ENCODE results near the gene RNF151. TPM values are rescaled to one million over a fixed set of nuclear protein-coding genes. Genes with fewer than 3 reads are reported as not detected.

RNF151 gene
- total RNA-seq, 1 experiment from 2014 or later = 0.28 TPM

GRCh38 chr16:1933097-1933661 is 33.5 kb upstream of the RNF151 start:
- no peaks in the 10 kb centered on the region for H3K27me3 ChIP-seq (ENCODE audit: insufficient read depth, low read length)
- no peaks in the 10 kb centered on the region for H3K79me2 ChIP-seq (ENCODE audit: insufficient read depth, low read length)
- H3K14ac ChIP-seq (ENCODE audit: insufficient read depth, low read length) = no peak overlapping the region; the same call in 1 of the 2 replicates
- no peak overlapping the region for H3K9ac ChIP-seq (ENCODE audit: extremely low read depth, insufficient read length, low read length)
- H4K5ac ChIP-seq (ENCODE audit: insufficient read length, low read depth, low read length) = no peak overlapping the region
- H2BK120ac ChIP-seq (ENCODE audit: low read depth, low read length, poor library complexity, severe bottlenecking) = no peak overlapping the region
- H3K27me3 Mint-ChIP-seq (ENCODE audit: low read depth) = peaks cover 22% of the 10 kb centered on the region
- H3K4me3 Mint-ChIP-seq = no peak overlapping the region; a peak in 1 of 5 replicates
- no peak overlapping the region for H2AK5ac ChIP-seq (ENCODE audit: insufficient read length, low read length)
- no peak overlapping the region for H4K91ac ChIP-seq (ENCODE audit: insufficient read length, low read depth, low read length)
- H2AFZ ChIP-seq (ENCODE audit: low read length) = no peak overlapping the region
- no peak overlapping the region for H4K8ac ChIP-seq (replicated peaks; ENCODE audit: insufficient read length, low read depth, low read length)
- TF ChIP-seq CTCF (conservative IDR thresholded peaks at IDR 0.05) = no peak
- H3K18ac ChIP-seq (ENCODE audit: insufficient read length, low read depth, low read length) = no peak overlapping the region
- H3K36me3 Mint-ChIP-seq (ENCODE audit: insufficient read depth in 1 of 3, low read depth in 3 of 3) = peaks cover 3 to 10% (median 4%) of the 10 kb centered on the region in 3 experiments; a peak in 5 of 7 replicates
- DNase-seq = no peak
- peaks cover 3% of the 10 kb centered on the region for H3K23me2 ChIP-seq (ENCODE audit: insufficient read length, low read depth, low read length, poor library complexity, severe bottlenecking)
- H2BK20ac ChIP-seq (ENCODE audit: low read depth, low read length, poor library complexity, severe bottlenecking) = no peak overlapping the region
- H3K27ac Mint-ChIP-seq = peak overlapping the region in 1 of 3 experiments; percentile 91; a peak in 1 of 7 replicates
- no peak overlapping the region for H3T11ph ChIP-seq (ENCODE audit: low read length)
- no peak overlapping the region for H2BK15ac ChIP-seq (ENCODE audit: low read depth, low read length)
- no peaks in the 10 kb centered on the region for H4K20me1 ChIP-seq (ENCODE audit: control insufficient read depth, insufficient read depth, insufficient read length)
- H3K23ac ChIP-seq (ENCODE audit: insufficient read length, low read depth, low read length) = no peak overlapping the region
- H3K27ac ChIP-seq (ENCODE audit: insufficient read length, low read depth, low read length) = no peak overlapping the region
- no peak overlapping the region for H3K56ac ChIP-seq (ENCODE audit: insufficient read length, low read depth, low read length)
- peaks cover 2 to 7% of the 10 kb centered on the region in 2 experiments for H3K4me1 Mint-ChIP-seq
- no peak overlapping the region for H3K4me2 ChIP-seq (ENCODE audit: insufficient read depth, insufficient read length, low read length)
- no peak overlapping the region for H2BK12ac ChIP-seq (ENCODE audit: insufficient read length, low read depth, low read length)
- no peak overlapping the region for H2BK5ac ChIP-seq (ENCODE audit: insufficient read length, low read length)
- no peak overlapping the region for H3K4ac ChIP-seq (ENCODE audit: low read depth, low read length)
- no peaks in the 10 kb centered on the region for H3K4me1 ChIP-seq (ENCODE audit: insufficient read depth, low read length)
- no peaks in the 10 kb centered on the region for H3K9me3 ChIP-seq (ENCODE audit: control insufficient read depth, low read depth, low read length)
- no CpG with 5 or more reads among the region's 23 CpGs for WGBS (ENCODE audit: extremely low coverage, insufficient read length, low lambda C conversion rate)
- no peaks in the 10 kb centered on the region for H3K79me1 ChIP-seq (ENCODE audit: insufficient read depth, low read depth, low read length, poor library complexity, severe bottlenecking)
- peaks cover 0 to 3% of the 10 kb centered on the region in 2 experiments; a peak in 1 of 5 replicates for H3K9me3 Mint-ChIP-seq

Data from H9 (cell line).